Omental fat pad (tissue), 4 donors: ENCODE measurements around the gene HPGDS. TPM values are rescaled to one million over a fixed set of nuclear protein-coding genes. Genes with fewer than 3 reads are reported as not detected.
"Not testable (repeated sequence)": the region's sequence is repeated elsewhere in the genome, so short reads cannot be mapped to it uniquely, and the experiment has no call there.

ENCODE experiments used
- ATAC-seq: fragments of 150-250 bp; one replicate; pipeline ENCODE4 v1.9.1; 2016; ENCODE audit warnings: mild to moderate bottlenecking, moderate library complexity; ENCODE audit not compliant: low FRiP score
- DNase-seq: peaks from one replicate; pipeline ENCODE4 v3.0.0-alpha.2; 2019; ENCODE audit warnings: low spot score
- total RNA-seq, 4 donors: library from RNA; depleted of rRNA; stranded (reverse); fragments of >200 nt; gene quantifications; one replicate each; pipeline ENCODE4 v1.1.0, GENCODE V29; 2016
- TF ChIP-seq, protein P1 (sequence below), 3 donors: fragments of 450-650 bp; IDR thresholded peaks; one replicate each; pipeline ENCODE4 v1.5.1; 2016 to 2017; ENCODE audit warnings: antibody characterized with exemption in 3 of 3, mild to moderate bottlenecking in 3 of 3, moderate library complexity in 2 of 3

HPGDS gene
- 1 to 10 TPM; 2.8 to 3.9 (median 3.2) TPM for total RNA-seq

DNA sequence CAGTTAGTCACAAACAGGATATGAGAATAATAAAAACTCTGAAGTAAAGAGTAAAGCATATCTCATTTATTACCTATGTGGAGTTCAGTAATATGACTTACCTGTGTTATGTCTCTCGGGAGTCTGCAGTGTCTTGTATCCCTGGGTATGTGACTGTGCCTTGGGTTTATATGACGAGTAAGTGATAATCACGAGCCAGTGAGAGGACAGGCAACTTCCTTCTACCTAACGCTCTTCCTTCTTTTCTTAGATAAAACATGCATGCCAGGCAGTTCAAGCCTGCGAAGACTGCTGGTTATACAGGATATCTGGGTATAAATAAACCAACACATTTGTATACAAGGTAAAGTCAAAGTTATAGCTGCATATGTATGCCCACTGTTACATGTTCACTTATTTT lies at the start of gene HPGDS:
Gene HPGDS (minus strand): TSS at position 143 of the 400 bp plus-strand sequence. CDS start 8,207 bp downstream, outside the sequence.
- DNase-seq (no peak), ATAC-seq (no peak)
- TF ChIP-seq, protein P1, sequence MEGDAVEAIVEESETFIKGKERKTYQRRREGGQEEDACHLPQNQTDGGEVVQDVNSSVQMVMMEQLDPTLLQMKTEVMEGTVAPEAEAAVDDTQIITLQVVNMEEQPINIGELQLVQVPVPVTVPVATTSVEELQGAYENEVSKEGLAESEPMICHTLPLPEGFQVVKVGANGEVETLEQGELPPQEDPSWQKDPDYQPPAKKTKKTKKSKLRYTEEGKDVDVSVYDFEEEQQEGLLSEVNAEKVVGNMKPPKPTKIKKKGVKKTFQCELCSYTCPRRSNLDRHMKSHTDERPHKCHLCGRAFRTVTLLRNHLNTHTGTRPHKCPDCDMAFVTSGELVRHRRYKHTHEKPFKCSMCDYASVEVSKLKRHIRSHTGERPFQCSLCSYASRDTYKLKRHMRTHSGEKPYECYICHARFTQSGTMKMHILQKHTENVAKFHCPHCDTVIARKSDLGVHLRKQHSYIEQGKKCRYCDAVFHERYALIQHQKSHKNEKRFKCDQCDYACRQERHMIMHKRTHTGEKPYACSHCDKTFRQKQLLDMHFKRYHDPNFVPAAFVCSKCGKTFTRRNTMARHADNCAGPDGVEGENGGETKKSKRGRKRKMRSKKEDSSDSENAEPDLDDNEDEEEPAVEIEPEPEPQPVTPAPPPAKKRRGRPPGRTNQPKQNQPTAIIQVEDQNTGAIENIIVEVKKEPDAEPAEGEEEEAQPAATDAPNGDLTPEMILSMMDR (IDR thresholded peaks at IDR 0.05): no peak

DNA sequence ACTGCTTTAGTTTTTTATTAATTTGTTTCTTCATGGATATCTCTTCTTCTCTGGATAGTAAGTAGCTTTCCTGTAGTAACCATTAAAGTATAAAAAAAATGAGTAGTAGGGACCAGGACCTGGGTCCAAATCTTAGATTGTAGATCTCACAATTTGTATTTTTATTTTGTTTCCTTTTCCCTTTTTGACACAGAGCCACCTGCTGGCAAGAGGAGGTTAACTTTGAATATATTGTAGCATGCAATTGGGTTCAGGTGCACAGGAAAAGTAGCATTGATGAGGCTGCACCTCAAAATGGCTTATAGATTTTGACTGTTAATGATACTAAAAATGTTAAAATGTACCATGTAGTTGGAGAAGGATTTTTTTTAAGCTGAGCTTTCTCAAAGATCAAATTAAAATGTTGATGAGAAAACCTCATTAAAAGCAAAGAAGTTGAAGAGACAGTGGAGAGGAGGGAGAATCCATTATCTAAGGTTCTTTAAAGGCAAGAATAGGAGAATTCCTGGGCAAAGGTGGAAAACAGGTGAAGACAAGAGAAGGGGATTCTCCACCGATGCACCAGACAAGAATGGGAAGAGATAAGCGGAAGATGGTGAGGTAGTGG lies 48.3 kb upstream of the HPGDS start:
- DNase-seq (no peak), ATAC-seq (no peak)

GRCh38 chr4:94389595-94390267 lies 47.1 kb upstream of the HPGDS start:
- TF ChIP-seq, protein P1 (IDR thresholded peaks at IDR 0.05): no peak
- DNase-seq (no peak), ATAC-seq (no peak)

More for the DNA sequence above, 48.3 kb upstream of the HPGDS start:
- TF ChIP-seq, protein P1 (IDR thresholded peaks at IDR 0.05): no peak

- not testable (repeated sequence) for ATAC-seq, DNase-seq
These were observed 45.3 kb upstream of the HPGDS start for GRCh38 chr4:94387965-94388364.

DNA sequence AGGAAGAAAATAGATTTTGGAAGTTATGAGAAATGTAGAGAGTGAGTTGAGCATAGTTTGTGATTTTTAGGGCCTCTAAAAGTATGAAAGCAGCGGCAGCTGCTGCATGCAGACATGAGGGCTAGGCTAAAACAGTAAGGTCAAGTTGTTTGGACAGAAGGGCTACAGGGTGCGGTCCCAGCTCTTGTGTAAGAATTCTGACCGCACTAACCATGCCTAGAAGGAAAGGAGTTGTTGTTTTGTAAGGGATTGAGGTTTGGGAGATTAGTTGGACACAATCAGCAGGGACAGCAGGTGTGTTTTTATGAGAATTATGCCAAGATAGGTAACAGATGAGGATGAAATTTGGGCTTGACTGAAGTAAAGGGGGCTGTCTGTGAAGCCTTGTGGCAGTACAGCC lies 42.8 kb upstream of the HPGDS start:
- not testable (repeated sequence) for DNase-seq, ATAC-seq

DNA sequence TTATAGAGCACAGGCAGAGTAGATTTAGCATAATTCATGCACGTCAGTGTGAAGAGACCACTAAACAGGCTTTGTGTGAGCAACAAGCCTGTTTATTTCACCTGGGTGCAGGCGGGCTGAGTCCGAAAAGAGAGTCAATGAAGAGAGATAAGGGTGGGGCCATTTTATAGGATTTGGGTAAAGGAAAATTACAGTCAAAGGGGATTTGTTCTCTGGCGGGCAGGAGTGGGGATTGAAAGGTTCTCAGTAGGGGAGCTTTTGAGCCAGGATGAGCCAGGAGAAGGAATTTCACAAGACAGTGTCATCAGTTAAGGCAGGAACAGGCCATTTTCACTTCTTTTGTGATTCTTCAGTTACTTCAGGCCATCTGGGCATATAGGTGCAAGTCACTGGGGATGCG lies 40.3 kb upstream of the HPGDS start:
- not testable (repeated sequence) for DNase-seq, ATAC-seq

DNA sequence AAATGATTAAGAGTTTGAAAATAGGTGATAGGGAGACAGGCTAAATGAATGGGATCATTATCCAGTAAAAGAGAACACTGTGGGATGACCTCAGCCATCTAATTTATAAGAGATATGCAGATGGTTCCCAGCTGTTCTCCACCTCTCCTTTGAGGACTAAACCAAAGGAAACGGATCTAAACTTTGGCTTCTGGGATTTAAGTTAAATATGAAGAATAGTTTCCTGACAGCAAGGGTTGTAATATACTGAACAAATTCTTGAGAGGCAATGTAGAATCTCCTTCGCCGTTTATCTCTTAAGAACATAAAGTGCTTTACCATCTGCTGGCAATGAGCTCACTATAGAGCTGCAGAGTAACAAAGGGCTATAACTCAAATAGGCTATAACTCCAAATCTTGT lies 35.4 kb upstream of the HPGDS start:
- no peak for ATAC-seq
- DNase-seq: no peak
- TF ChIP-seq, protein P1 (IDR thresholded peaks at IDR 0.05): no peak

DNA sequence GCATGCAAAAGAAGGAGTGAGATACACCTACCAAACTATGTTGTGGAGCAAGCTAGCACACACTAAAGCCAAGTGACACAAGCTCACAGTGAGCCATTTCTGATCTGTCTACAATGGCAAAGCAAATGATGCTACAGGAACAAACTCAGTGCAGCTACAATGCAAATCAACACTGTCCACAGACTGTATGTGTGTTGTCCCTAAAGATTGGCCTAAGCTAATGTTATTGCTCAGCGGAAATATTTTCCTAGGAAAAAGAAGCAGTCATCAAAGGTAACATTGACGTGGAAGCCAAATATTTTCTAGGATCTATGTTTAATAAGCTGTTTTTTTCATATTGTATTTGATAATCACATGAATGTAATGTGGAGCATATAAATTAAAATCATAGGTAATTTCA lies 34.7 kb upstream of the HPGDS start:
- TF ChIP-seq, protein P1 (IDR thresholded peaks at IDR 0.05): no peak
- no peak for ATAC-seq
- DNase-seq: no peak
